T-helper 2 cell treated with Interferon-gamma antibody and Interleukin-4, amounts not matched to agents 100 ng/mL and 5 ng/mL, for 36 hours (primary cell): Measurements from ENCODE around the gene PDE4DIP. TPM values are rescaled to one million over a fixed set of nuclear protein-coding genes. Genes with fewer than 3 reads are reported as not detected.
"Not testable (repeated sequence)": the region's sequence is repeated elsewhere in the genome, so short reads cannot be mapped to it uniquely, and the experiment has no call there.

Source experiments
- intact Hi-C: fragments of 100-400 bp; cut with micrococcal nuclease; formaldehyde crosslinking; loops from one replicate; pipeline ENCODE4 v1.15.1; 2023
- total RNA-seq: library from RNA; stranded (reverse); gene quantifications from 2 replicates; pipeline ENCODE4 v1.2.3, GENCODE V29; 2022

Gene PDE4DIP
- total RNA-seq, result 28.1 and 32.6 TPM in 2 replicates

GRCh38 chr1:148844220-148844619, at the start of gene PDE4DIP:
PDE4DIP (plus strand) TSS chr1:148844428; CDS start chr1:148844775, 347 bp downstream.
- intact Hi-C loops, result not testable (repeated sequence)

DNA sequence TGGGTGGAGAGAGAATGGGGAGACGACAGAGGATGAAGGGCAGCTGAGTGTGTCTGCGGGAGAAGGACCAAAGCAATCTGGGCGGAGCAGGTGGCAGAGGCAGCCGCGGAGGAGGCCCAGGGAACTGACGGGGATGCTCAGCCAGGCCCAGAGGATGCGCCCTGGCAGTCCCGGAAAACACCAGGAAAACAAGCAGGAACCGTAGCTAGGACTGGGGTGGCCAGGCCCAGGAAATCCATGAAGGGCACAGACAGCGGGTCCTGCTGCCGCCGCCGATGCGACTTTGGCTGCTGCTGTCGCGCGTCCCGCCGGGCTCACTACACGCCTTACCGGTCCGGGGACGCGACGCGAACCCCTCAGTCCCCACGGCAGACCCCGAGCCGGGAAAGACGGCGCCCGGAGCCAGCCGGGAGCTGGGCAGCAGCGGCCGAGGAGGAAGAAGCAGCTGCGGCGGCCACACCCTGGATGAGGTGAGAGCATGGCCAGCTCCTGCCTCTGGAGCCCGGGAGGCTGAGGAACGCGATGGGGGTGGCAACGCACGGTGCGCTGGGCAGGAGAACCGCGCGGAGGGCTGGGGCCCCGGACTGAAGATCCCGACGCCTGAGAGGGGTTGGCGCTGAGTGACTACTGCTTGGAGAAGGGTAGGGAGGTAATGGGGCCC, 35.8 kb upstream of the PDE4DIP start:
- intact Hi-C loops, result not testable (repeated sequence)

DNA sequence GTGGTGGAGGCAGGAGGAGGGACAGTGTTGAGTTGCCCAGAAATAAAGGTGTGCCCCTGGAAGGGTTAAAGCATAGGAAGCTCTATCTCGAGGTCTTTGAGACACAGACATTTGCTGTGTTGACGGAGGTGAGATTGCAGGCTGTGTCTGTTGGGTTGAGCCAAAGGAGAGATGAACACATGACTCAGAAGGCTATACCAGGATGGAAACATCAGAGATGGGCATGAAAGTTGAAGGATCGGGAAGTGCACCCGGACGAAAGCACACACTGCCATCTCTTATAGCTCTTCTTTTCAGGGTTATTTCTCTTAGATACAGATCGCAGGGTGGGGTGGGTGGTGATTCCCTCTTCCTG, 35.3 kb upstream of the PDE4DIP start:
- intact Hi-C loops, result not testable (repeated sequence)

- intact Hi-C loops, result not testable (repeated sequence)
Measured at GRCh38 chr1:148822180-148822579, 22.0 kb upstream of the PDE4DIP start.

DNA sequence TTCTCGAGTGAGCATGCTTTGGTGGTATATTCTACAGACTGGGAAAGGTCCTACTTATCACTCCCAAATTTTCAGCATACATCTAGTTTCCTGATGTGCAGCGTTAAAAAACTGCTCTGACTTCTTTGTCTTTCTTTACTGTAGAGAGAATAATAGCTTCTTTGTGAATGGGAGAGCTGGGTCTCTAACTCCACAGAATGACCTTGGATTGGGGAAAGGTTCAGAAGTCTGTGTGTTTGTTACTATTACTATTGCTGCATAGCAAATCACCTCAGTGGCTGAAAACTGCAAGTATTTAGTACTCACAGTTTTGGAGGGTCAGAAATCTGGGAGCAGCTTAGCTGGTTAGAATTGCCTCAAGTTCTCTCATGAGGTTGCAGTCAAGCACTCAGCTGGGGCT, 20.4 kb upstream of the PDE4DIP start:
- intact Hi-C loops, result not testable (repeated sequence)

- intact Hi-C loops, result not testable (repeated sequence)
Measured at GRCh38 chr1:148825029-148825428, 19.2 kb upstream of the PDE4DIP start.

GRCh38 chr1:148828531-148828930, 15.7 kb upstream of the PDE4DIP start:
- intact Hi-C loops, result not testable (repeated sequence)

GRCh38 chr1:148828962-148829361, 15.3 kb upstream of the PDE4DIP start:
- intact Hi-C loops, result not testable (repeated sequence)

DNA sequence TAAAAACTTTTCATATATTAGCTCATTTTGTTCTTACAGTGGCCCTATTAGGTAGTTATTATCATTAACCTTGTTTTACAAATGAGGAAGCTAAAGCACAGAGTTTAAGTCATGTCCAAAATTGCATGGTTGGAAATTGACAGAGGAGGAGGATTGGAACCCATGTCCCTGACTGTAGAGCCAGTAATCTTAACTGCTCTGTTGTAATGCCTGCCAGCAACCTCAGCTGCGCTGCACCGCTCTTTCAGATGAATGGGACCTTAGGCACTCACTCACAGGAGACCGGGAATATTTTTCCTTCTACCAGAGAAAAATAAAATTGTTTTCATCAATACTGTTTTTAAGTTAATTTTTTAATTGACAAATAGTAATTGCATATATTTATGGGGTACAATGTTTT, 14.9 kb upstream of the PDE4DIP start:
- intact Hi-C loops, result not testable (repeated sequence)

DNA sequence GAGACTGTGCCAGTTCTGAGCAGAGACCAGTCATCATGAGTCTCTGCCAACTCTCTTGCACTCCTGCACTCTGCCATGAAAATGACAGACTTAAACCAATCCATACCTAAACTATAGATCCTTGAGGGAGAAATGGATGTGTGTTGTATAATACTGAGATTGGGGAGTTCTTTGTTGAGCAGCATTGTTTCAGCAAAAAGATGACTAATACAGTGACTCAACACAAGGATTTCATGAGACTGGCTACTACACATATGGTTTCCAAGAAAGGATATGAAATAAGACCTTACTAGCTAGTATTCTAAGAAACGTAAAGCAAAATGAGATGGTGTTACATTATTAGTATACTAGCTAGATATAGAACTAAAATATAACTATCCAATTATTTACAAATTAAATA, 3.0 kb upstream of the PDE4DIP start:
- intact Hi-C loops, result not testable (repeated sequence)

DNA sequence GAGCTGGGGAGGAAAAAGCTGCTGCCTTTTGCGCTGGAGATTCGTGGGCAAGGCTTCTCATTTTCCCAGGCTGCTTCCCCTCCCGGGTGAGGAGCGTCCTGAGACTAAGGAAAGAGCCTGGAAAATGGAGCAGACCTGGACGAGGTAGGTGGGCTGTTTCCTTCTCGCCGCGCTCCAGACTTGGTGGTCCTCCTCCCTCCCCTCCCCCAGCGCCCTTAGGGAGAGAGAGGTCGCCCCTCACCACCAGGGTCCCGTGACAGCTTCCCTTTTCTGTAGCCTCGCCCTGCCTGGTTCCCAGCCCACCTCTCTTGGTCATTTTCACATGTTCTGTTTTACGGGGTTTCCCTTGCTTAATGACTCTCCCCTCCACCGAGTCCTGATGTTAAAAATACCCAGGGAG, 423 bp downstream of the PDE4DIP start:
- intact Hi-C loops, result not testable (repeated sequence)

- intact Hi-C loops, result not testable (repeated sequence)
Measured at GRCh38 chr1:148845068-148845467, 840 bp downstream of the PDE4DIP start.

- intact Hi-C loops, result not testable (repeated sequence)
Measured at GRCh38 chr1:148850347-148850746, 6.1 kb downstream of the PDE4DIP start.

GRCh38 chr1:148850840-148851239, 6.6 kb downstream of the PDE4DIP start:
- intact Hi-C loops, result not testable (repeated sequence)

GRCh38 chr1:148851684-148852083, 7.5 kb downstream of the PDE4DIP start:
- intact Hi-C loops, result not testable (repeated sequence)

DNA sequence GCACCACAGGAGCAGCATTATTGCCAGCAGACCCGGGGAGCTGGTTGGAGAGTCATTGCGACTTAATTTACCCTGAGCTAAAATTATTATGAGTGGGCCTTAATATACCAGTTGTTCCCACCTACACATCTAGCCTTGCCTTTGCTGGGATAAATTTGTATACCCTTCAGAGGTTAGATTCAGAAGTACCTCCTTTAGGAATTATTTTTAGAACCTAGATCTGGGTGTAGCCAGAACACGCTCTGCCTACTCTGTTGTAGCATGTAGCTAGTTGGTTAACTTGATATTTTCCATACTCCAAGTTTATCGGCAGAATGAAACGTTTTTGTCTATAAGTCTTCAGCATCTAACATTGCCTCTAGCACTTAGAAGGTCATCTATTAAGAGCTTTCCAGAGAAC, 9.1 kb downstream of the PDE4DIP start:
- intact Hi-C loops, result not testable (repeated sequence)

- intact Hi-C loops, result not testable (repeated sequence)
Measured at GRCh38 chr1:148854063-148854462, 9.8 kb downstream of the PDE4DIP start.

- intact Hi-C loops, result not testable (repeated sequence)
Measured at GRCh38 chr1:148855367-148855766, 11.1 kb downstream of the PDE4DIP start.

GRCh38 chr1:148860049-148860448, 15.8 kb downstream of the PDE4DIP start:
- intact Hi-C loops, result not testable (repeated sequence)

GRCh38 chr1:148860579-148861259, 16.5 kb downstream of the PDE4DIP start:
- intact Hi-C loops, result not testable (repeated sequence)

DNA sequence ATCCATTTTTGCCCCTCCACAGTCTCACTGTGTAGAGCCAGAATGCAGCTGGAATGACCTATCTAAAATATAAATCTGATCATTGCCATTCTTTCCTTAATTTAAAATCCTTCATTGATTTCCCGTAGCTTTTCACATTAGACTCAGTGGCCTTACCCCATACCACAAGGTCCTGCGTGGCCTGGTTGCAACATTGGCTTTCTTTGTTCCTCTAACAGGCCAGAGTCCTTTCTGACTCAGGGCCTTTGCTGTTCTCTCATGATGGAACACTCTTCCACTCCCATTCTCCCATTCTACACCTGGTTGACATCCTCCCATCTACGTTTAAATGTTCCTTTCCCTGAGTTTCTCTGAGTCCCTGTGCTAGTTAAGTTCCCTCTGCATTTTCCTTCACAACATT, 18.4 kb downstream of the PDE4DIP start:
- intact Hi-C loops, result not testable (repeated sequence)

DNA sequence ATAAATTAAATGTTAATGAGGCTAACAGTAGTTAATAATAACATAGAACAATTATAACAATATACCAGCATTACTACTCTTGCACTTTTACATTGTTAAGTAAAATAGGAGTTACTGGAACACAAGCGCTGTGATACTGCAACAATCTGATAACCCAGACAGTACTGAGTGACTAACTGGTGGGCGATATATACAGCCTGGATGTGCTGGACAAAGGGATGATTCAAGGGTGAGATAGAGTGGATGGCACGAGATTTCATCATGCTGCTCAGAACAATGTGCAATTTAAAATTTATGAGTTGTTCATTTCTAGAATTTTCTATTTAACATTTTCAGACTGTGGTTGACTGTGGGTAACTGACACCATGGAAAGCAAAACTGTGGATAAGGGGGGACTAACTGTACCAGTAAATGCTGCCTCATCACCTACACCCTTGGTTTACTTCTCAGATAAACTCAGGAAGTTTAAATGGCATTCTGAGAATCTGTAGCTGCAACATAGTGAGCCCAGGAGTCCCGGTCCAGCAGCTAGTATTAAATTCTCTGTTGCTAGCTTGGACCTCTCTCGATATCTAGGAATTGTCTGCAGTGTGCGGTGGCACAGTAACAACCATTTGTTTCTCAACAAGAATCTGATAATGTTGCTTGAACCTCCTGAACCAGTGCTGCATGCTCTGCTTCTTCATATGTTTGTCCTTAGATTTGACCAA, 24.9 kb downstream of the PDE4DIP start:
- intact Hi-C loops, result not testable (repeated sequence)
